SK-MEL-5 (cell line): ENCODE results near the gene PRMT9. TPM values are rescaled to one million over a fixed set of nuclear protein-coding genes. Genes with fewer than 3 reads are reported as not detected.

Experiments used
- DNase-seq: peaks from one replicate; pipeline ENCODE4 v3.0.0-alpha.2; 2016; ENCODE audit warnings: low read depth, low spot score
- in situ Hi-C: cut with HindIII; loops from 2 replicates; pipeline ENCODE4 v1.10.0; 2016; ENCODE audit warnings: low sequenced_read_pairs, high pct_unique_total_duplicates, low pct_unique_long_range_greater_than_20kb
- total RNA-seq: library from RNA; depleted of rRNA; stranded (reverse); fragments of >200 nt; shearing (Covaris generic); gene quantifications from 2 replicates; pipeline ENCODE4 v1.2.3, GENCODE V29; 2014

The PRMT9 gene
- total RNA-seq, 1 experiment from 2014 or later, result 8.2 TPM

DNA sequence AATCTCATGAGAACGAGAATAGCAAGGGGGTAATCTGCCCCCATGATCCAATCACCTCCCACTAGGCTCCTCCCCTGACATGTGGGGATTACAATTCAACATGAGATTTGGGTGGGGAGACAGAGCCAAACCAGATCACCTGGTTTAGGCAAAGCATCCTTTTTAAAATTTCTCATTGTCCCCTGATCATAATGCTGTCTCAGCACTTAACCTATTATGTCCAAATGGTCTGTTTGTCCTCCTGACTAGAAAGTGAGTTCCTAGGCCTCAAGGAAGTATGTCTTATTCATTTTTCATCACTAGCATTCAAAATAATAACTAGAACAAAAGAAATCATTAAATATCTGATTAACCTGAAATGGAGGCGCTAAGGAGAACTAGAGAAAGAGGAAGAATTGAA lies 7.9 kb upstream of the PRMT9 start:
- DNase-seq, result no peak
- in situ Hi-C loops, result no loop called here

DNA sequence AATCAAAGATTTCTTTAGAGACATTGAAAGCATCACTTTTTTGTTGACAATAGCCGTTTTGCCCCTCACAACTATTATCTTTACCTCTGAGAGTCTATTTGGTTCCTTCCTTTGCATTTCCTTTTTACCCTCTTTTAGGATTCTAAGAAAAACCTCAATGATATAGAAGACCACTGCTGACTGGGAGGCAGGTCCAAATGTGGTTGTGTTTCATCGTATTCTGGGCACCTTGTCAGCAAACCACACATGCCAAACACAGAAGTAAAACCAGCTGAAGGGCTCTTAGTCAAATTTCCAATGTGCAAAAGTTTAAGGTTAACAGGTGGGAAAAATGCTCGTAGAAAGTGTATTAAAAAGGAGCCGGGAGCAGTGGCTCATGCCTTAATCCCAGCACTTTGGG lies 5.1 kb upstream of the PRMT9 start:
- in situ Hi-C loops, result no loop called here
- no peak for DNase-seq

DNA sequence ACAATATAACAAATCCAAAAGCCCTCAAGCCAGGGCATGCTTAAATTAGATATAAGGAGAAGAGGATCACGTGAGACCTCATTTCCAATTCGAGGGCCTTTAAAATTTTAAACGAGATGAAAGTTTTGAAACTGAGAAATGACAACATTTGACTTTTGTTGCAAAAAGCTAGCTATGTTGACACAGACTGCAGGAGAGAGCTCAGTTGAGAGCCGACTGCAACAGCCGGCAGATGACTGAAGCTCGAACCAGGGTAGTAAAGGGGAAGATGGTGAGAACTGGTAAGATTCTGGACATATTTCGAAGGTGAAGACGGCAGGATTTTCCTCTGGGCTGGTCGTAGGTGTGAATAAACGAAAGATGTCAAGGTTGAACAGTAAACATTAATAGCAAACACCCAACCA lies 773 bp downstream of the PRMT9 start:
- no peak for DNase-seq
- in situ Hi-C loops, result no loop called here

DNA sequence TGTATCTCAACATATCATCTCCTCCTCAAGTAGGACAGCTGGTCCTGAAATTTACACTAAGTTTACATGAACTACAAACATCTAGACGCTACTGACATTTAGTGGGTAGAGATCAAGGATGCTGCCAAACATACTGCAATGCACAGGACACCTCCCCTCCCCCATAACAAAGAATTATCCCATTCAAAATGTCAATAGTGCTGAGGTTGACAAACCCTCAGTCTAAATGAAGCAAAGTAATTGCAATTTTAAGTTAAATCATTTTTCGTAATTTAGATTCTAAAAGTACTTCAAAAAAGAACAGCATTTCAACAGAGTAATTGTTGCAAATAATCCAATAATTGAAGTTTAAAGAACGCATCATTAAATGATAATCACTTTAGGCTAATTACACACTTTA lies 1.2 kb downstream of the PRMT9 start:
- DNase-seq, result peak; percentile 6
- in situ Hi-C loops, result no loop called here

DNA sequence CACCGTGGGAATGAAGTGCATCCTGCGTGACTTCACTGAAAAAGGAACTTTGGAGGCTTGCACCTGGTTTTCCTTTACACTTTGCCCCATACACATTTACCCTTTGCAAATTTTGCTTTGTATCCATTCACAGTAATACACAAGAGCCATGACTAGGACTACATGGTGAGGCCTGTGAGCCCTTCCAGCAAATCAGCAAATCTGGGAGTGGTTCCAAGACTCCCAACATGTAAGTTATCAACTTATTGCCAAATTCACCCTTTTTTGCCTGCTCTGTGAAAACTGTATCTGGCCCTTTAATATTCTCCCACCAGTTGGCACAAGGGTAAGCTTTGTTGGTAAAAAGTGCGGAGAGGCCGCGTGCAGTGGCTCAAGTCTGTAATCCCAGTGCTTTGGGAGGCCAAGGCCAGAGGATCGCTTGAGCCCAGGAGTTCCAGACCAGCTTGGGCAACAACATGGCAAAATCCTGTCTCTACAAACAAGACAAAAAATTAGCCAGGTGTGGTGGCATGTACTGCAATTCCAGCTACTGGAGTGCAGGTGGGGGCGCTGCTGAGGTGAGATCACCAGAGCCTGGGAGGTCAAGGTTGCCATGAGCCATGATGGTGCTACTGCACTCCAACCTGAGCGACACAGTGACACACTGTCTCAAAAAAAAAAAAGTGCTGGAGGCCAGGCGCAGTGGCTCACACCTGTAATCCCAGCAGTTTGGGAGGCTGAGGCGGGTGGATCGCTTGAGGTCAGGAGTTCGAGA lies 5.0 kb downstream of the PRMT9 start:
- in situ Hi-C loops, result no loop called here
- DNase-seq, result peak; percentile 8

DNA sequence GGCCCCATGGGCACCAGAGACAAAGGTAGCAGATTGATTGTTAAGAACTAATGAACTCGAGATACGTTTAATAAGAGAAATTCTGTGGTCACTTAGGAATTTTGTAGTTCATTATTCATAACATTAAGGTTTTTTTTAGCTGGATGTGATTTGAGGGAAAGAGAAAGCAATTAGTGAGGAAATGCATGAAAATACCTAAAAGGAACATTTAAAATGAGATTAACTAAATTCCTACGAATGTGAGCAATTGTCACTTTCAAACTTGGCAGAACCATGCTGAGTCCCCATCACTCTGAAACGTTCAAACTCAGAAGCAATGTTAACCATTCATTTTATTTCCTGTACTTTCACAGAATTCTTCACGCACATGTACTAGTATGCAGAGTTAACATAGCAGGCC lies 5.9 kb downstream of the PRMT9 start:
- DNase-seq, result no peak

DNA sequence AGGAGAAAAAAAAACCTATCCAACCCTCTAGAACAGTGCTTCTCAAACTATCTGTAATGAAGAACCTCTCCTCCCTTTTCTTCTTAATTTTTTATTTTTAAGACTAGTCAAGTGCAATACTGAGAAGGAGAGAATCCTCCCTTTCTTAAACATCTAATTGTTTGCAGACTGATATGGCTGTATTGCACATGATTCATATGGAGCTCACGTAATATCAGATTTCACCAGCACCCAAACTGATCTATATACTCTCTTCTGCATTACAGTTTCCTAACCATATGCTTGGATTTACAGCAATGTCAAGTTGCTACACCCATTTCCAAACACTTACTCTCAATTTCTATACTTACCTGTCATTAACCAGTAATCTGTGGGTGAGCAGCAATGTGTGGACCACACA lies 9.5 kb downstream of the PRMT9 start:
- DNase-seq, result no peak

More for the DNA sequence above, 5.9 kb downstream of the PRMT9 start:
- in situ Hi-C loops, result no loop called here

DNA sequence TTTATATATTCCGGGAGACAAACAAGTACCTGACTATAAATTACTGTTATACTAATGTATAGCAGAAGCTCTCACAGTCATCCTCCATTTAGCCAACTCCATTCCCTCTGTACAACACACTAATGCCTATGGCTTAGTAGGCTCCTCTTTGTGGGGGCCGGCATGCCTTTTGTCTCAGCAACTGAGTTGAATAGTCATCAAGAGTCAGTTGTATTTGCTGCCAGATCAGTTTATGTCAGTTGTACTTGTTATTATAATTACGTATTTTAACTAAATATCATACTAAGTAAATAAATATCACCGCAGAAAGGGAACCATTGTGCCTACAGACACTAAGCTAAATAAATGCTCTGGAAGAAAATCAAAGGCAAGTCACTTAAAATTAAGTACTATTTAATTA lies 9.9 kb downstream of the PRMT9 start:
- in situ Hi-C loops, result no loop called here
- DNase-seq, result no peak

More for the DNA sequence above, 9.5 kb downstream of the PRMT9 start:
- in situ Hi-C loops, result no loop called here

DNA sequence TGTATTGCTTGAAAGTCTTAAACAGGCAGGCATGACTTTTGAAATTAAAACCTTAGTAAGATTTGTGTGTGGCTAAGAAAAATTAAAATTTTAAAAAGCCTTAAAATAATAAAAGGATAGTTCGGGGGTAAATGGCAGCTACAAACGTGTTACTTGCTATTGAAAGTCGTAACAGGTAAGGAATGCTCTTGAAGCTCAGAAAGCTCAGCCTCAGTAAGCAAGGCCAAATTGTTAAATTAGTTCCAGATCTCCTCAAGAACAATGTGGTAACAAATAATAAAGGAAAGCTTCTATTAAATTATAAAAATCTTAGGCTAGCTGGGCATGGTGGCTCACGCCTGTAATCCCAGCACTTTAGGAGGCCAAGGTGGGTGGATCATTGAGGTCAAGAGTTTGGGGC lies 25.5 kb downstream of the PRMT9 start:
- no peak for DNase-seq
- in situ Hi-C loops, result no loop called here

DNA sequence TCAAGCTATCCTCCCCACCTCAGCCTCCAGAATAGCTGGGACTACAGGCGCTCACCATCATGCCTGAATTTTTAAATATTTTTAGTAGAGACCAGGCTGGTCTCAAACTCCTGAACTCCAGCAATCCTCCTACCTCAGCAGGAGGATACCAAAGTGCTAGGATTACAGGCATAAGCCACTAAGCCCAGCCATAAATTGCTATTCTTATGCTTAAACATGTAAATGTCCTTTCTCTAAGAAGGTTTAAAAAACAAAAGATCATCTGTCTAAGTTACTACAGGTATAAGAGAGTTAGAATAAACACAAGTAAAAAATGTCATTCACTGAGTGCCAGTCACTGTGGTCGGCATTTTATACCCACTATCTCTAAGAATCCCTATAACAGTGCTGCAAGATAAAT lies 28.3 kb downstream of the PRMT9 start:
- in situ Hi-C loops, result no loop called here
- no peak for DNase-seq

DNA sequence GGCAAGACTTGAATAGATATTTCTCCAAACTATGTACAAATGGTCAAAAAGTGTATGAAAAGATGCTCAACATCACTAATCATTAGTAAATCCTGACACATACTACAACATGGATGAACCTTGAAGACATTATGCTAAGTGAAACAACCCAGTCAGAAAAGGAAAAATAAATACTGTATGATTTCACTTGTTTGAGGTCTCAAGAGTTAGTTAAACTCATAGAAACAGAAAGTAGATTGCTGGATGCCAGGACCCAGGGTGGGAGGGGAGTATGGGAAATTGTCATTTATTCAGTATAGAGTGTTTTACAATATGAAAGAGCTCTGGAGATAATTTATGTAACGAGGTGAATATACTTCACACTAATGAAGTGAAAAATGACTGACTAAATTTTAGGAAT lies 32.4 kb downstream of the PRMT9 start:
- in situ Hi-C loops, result no loop called here
- DNase-seq, result no peak

DNA sequence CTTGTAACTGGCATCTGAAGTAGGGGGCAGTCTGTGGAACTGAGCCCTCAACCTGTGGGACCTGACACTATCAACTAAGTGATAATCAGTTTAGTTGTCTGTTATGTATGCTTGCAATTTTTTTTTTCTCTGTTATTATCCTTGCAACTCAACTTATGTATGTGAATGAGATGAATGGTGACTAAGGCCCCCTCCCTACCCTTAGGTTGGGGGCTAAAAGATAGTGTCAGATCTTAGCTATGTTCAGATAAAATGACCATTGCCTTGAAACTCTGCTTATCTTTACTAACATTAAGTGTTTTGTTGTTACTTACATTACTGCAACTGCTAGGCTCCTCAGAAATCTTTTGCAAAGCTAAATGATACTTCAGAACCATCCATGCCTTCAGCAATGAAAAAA lies 35.3 kb downstream of the PRMT9 start:
- in situ Hi-C loops, result no loop called here
- no peak for DNase-seq

DNA sequence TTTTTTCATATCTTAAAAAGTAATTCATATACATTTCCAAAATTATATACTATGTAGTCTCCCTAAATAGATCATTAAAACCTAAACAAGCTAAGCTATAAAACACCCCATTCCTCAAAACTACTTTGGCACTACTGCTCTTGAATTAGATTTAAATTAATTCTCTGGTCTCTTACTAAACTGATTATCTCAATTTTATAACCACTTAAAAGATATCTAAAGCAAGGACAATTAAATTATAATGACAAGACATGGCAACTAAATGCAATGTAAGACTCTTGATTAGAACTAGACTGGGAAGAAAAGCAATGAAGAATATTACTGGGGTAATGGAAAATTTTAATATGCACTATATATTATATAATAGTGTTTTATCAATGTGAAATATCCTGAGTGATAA lies 38.9 kb downstream of the PRMT9 start:
- DNase-seq, result no peak
- in situ Hi-C loops, result no loop called here

DNA sequence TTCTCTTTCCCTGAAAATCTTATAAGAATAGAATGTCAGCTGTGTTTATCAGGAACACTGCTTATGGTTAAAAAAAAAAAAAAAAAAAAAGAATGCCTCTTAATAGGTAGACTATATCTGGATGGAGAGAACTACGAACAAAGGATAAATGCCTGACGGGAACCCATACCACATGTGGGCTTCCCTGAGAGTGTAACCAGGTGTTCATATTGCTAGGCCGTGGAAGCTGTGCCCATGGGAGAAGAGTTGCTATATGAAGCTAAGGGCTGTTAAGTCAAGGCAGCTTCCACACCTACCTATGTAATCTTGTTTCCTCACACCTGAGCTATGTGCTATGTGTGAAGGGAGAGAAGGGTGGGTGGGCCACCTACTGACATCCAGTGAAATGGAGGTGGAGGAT lies 39.5 kb downstream of the PRMT9 start:
- no peak for DNase-seq
- in situ Hi-C loops, result no loop called here

DNA sequence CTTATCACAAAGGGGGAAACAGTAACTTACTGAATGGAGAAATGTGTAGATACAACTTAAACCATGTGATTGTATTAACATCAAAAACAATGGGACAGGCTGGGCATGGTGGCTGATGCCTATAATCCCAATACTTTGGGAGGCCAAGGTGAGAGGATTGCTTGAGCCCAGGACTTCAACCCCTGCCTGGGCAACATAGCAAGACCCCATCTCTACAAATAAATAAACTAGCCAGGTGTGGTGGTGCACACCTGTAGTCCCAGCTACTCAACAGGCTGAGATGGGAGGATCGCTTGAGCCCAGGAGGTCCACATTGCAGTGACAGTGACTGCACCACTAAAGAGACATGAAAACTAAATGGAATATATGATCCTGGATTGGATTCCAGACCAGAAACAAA lies 40.3 kb downstream of the PRMT9 start:
- in situ Hi-C loops, result no loop called here
- DNase-seq, result no peak

DNA sequence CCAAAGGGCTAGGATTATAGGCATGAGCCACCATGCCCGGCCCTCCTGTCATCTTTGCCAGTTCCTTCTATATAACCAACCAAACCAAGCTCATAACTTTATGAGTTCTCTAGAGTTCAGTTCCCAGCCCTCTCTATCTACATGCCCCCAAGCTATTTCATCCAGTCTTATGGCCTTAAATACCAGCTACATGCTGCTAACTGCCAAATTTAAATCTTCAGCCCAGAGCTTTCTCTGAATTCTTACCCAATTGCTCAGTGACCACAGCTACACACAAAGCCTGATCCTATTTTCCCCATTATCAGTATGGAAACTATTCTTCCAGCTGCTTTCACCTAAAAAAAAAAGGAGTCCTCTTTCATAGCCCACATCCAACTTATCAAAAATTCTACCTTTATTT lies 43.6 kb downstream of the PRMT9 start:
- in situ Hi-C loops, result no loop called here
- no peak for DNase-seq

DNA sequence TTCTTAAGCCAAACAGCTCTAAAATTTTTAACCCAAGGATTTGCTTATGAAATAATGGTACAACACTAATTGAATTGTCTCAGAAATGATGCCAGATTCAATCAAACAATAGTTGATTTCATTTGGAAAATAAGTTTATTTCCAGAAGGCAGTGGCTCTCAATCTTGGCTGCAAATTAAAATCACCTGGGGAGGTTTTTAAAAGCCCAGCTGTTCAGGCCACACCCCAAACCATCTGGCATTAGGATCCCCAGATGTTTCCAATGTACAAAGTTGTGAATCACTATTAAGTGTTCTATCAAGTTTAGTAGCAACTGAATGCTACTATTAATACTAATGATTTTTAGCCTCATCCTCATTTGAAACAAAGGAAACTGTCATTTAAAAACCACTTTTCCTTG lies 44.6 kb downstream of the PRMT9 start:
- DNase-seq, result no peak
- in situ Hi-C loops, result no loop called here

DNA sequence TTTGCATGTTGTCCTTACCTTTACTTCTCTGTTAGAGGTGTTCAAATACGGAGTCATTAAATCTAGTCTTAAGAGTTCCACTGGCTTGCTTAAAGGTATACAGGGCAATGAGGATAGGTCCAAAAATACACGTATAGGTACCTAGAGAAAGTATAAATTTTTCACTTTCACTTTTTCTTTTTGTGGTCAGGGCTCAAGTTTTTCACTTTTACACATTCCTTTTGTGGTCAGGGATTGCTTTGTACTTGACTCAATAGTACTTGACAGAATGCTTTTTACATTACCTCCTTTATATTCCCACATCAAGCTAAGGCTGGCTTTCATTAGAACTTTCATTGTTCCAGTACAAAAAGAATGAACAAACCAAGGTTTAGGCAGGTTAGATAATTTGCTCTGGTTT lies 45.0 kb downstream of the PRMT9 start:
- in situ Hi-C loops, result no loop called here
- DNase-seq, result no peak

DNA sequence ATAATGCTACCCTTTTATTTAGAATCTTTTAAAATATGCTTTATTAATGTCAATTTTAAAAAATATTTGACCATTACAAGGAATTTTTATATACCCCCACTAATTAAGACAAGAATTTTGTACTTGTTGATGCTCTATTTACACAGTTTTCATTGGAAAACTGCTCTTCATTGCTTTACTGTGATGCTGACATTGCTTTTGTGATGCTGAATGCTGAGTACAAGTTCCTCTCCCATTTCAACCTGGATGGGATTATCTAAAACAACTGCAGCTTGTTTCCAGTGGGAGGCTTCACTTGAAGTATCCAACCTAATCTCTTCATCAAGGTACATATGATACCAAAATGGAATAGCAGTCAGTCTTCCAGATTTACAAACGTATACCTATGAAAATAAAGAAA lies 45.6 kb downstream of the PRMT9 start:
- in situ Hi-C loops, result no loop called here
- DNase-seq, result no peak

DNA sequence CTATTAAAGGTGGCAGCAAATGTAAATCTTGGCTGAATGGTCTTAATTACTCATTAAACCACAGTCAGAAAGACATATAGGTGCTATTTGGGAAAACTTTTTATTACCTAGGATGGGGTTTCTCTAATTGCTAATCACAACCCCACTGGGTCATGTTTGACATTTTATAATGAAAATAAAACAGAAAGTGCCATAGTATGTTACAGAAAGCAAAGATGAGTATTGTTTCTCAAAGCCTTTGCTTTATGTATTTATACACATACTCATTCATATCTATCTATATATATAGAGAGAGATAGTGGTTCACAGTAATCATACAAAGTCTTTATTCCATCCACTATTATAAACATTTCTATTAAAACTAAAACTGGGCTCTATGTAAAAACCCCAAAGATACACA lies 48.6 kb downstream of the PRMT9 start:
- no peak for DNase-seq
- in situ Hi-C loops, result no loop called here
